Common myeloid progenitor, CD34-positive (primary cell): ENCODE measurements around the gene ASXL2. TPM values are rescaled to one million over a fixed set of nuclear protein-coding genes. Genes with fewer than 3 reads are reported as not detected.

Experiments used
- CTCF ChIA-PET: fragments of 350-600 bp; sonication (Branson Sonifier 250); formaldehyde crosslinking; loops from one replicate; lab custom pipeline; 2021; ENCODE audit warnings: antibody characterized with exemption; lab: Charles Lee
- POLR2A ChIA-PET: fragments of 350-600 bp; sonication (Branson Sonifier 250); formaldehyde crosslinking; loops from one replicate; lab custom pipeline; 2021; ENCODE audit warnings: antibody characterized with exemption; lab: Charles Lee
- DNase-seq, 3 donors: peaks; one replicate each; pipeline versions ENCODE4 v3.0.0 to v3.0.0-alpha.2; 2013
- H3K27ac ChIP-seq, 2 experiments: 1 replicate in 1 of 2; 2 replicates in 1 of 2; pipeline ENCODE4 v1.7.0; 2013; ENCODE audit warnings: inconsistent platforms in 2 of 2, low read length in 2 of 2, mild to moderate bottlenecking in 2 of 2, low read depth in 1 of 2, moderate library complexity in 1 of 2; ENCODE audit not compliant: severe bottlenecking in 2 of 2, insufficient read depth in 1 of 2, poor library complexity in 1 of 2
- H3K27me3 ChIP-seq, 5 experiments: replicated peaks in 2 of 5; 1 replicate in 3 of 5; 2 replicates in 2 of 5; pipeline versions ENCODE4 v1.6.1 to v1.7.0; 2013; ENCODE audit warnings: low read length in 4 of 5, mild to moderate bottlenecking in 2 of 5, moderate library complexity in 2 of 5, inconsistent platforms in 1 of 5; ENCODE audit not compliant: insufficient read depth in 5 of 5, control insufficient read depth in 4 of 5
- H3K36me3 ChIP-seq, 4 experiments: 1 replicate in 2 of 4; 2 replicates in 2 of 4; pipeline versions ENCODE4 v1.6.1 to v1.7.0; 2013; ENCODE audit warnings: low read length in 3 of 4, control low read depth in 1 of 4, mild to moderate bottlenecking in 1 of 4; ENCODE audit not compliant: control insufficient read depth in 4 of 4, insufficient read depth in 4 of 4
- H3K4me1 ChIP-seq, 4 experiments: 1 replicate in 3 of 4; 2 replicates in 1 of 4; pipeline versions ENCODE4 v1.6.1 to v1.7.1; 2013; ENCODE audit warnings: low read length in 3 of 4, mild to moderate bottlenecking in 3 of 4, control low read depth in 1 of 4, inconsistent platforms in 1 of 4, moderate library complexity in 1 of 4; ENCODE audit not compliant: control insufficient read depth in 4 of 4, insufficient read depth in 4 of 4; ENCODE audit errors: control extremely low read depth in 1 of 4
- H3K4me3 ChIP-seq, 7 experiments: 1 replicate in 4 of 7; 2 replicates in 3 of 7; pipeline versions ENCODE4 v1.5.1 to v1.7.0; 2013; ENCODE audit warnings: mild to moderate bottlenecking in 7 of 7, low read length in 6 of 7, moderate library complexity in 6 of 7, inconsistent platforms in 2 of 7, low read depth in 2 of 7, control low read depth in 1 of 7; ENCODE audit not compliant: insufficient read depth in 4 of 7, control insufficient read depth in 1 of 7; ENCODE audit errors: extremely low read depth in 1 of 7
- H3K9me3 ChIP-seq, 5 experiments: 1 replicate in 4 of 5; 2 replicates in 1 of 5; pipeline versions ENCODE4 v1.6.1 to v1.7.1; 2013; ENCODE audit warnings: low read length in 4 of 5, mild to moderate bottlenecking in 2 of 5, inconsistent platforms in 1 of 5, low read depth in 1 of 5, moderate library complexity in 1 of 5; ENCODE audit not compliant: control insufficient read depth in 4 of 5, insufficient read depth in 2 of 5; ENCODE audit errors: control extremely low read depth in 1 of 5
- WGBS: methylation state at CpG from one replicate; pipeline ENCODE4 v1.1.5; 2013; ENCODE audit not compliant: insufficient coverage; 5-methylcytosine and 5-hydroxymethylcytosine counted together
- polyA plus RNA-seq: library from polyadenylated mRNA; unstranded; fragments of 120-200 nt; gene quantifications from one replicate; pipeline ENCODE4 v1.2.1, GENCODE V29; 2013

The ASXL2 gene
- polyA plus RNA-seq, result 11.3 TPM

- peak within 1 kb of the TSS; percentile 89 to 100 (median 95) for H3K4me3 ChIP-seq
- CTCF ChIA-PET, result interaction anchor here (0.9 to 3.2 kb wide), 5 partner anchors 25 to 72 kb away, joined by 3 to 21 read pairs (median 4); no protein-coding TSS in a partner anchor
- WGBS, result 2% methylated on average over 54 of the region's 56 CpGs
- DNase-seq, result peak; percentile 98 to 99 (median 99)
- peaks cover 0 to 9% (median 1%) of the 10 kb centered on the region in 4 experiments for H3K36me3 ChIP-seq
- no peaks in the 10 kb centered on the region for H3K9me3 ChIP-seq
- peaks cover 9 to 26% (median 17%) of the 10 kb centered on the region in 4 experiments for H3K4me1 ChIP-seq
- no peaks in the 10 kb centered on the region for H3K27me3 ChIP-seq
- POLR2A ChIA-PET, result interaction anchor here (1.0 to 1.5 kb wide), 3 partner anchors 38 to 82 kb away, joined by 3 read pairs; no protein-coding TSS in a partner anchor
- H3K27ac ChIP-seq, result peak within 1 kb of the TSS; percentile 83 to 93
Measured at GRCh38 chr2:25878361-25879132, at the start of gene ASXL2. Gene ASXL2 (minus strand): TSS chr2:25878487. CDS start chr2:25878222, 265 bp downstream.

- no peaks in the 10 kb centered on the region for H3K9me3 ChIP-seq
- no peaks in the 10 kb centered on the region for H3K4me1 ChIP-seq
- H3K4me3 ChIP-seq, result no peak overlapping the region
- peaks cover 2 to 16% (median 15%) of the 10 kb centered on the region in 4 experiments for H3K36me3 ChIP-seq
- H3K27me3 ChIP-seq, result no peaks in the 10 kb centered on the region
- H3K27ac ChIP-seq, result no peak overlapping the region
- POLR2A ChIA-PET, result no interaction called here
- WGBS, result 95% methylated on average over 8 of the region's 18 CpGs
- CTCF ChIA-PET, result no interaction called here
- DNase-seq, result no peak
Measured at GRCh38 chr2:25926984-25927756, 48.9 kb upstream of the ASXL2 start.

GRCh38 chr2:25922501-25922900 lies 44.2 kb upstream of the ASXL2 start:
- H3K36me3 ChIP-seq, result peaks cover 0 to 5% (median 3%) of the 10 kb centered on the region in 4 experiments
- H3K4me1 ChIP-seq, result peaks cover 0 to 3% (median 1%) of the 10 kb centered on the region in 4 experiments
- no peak overlapping the region for H3K27ac ChIP-seq
- ChIA-PET CTCF (no interaction called here), POLR2A (interaction anchor here (0.6 kb wide), 1 partner anchor 69 kb away, joined by 4 read pairs; no protein-coding TSS in a partner anchor)
- no peaks in the 10 kb centered on the region for H3K27me3 ChIP-seq
- H3K4me3 ChIP-seq, result no peak overlapping the region
- WGBS, result no CpG with 5 or more reads among the region's 2 CpGs
- DNase-seq, result no peak
- H3K9me3 ChIP-seq, result no peaks in the 10 kb centered on the region

GRCh38 chr2:25920786-25921415 lies 42.6 kb upstream of the ASXL2 start:
- no peaks in the 10 kb centered on the region for H3K36me3 ChIP-seq
- ChIA-PET POLR2A (no interaction called here), CTCF (interaction anchor here (1.2 kb wide), 1 partner anchor 30 kb away, joined by 3 read pairs; no protein-coding TSS in a partner anchor)
- H3K27ac ChIP-seq, result no peak overlapping the region
- peaks cover 0 to 14% (median 9%) of the 10 kb centered on the region in 4 experiments for H3K4me1 ChIP-seq
- no peak overlapping the region for H3K4me3 ChIP-seq
- no peaks in the 10 kb centered on the region for H3K9me3 ChIP-seq
- 98% methylated on average over 6 of the region's 12 CpGs for WGBS
- no peak for DNase-seq
- H3K27me3 ChIP-seq, result no peaks in the 10 kb centered on the region

- CTCF ChIA-PET, result interaction anchor here (1.2 kb wide), 1 partner anchor 30 kb away, joined by 3 read pairs; no protein-coding TSS in a partner anchor
- H3K4me3 ChIP-seq, result no peak overlapping the region
- no peak for DNase-seq
- peaks cover 0 to 18% (median 13%) of the 10 kb centered on the region in 4 experiments for H3K4me1 ChIP-seq
- POLR2A ChIA-PET, result no interaction called here
- H3K9me3 ChIP-seq, result no peaks in the 10 kb centered on the region
- H3K36me3 ChIP-seq, result no peaks in the 10 kb centered on the region
- WGBS, result no CpG with 5 or more reads among the region's 5 CpGs
- no peak overlapping the region for H3K27ac ChIP-seq
- no peaks in the 10 kb centered on the region for H3K27me3 ChIP-seq
Measured at GRCh38 chr2:25920336-25920735, 42.0 kb upstream of the ASXL2 start.

- CTCF ChIA-PET, result interaction anchor here (0.8 kb wide), 1 partner anchor 16 kb away, joined by 3 read pairs; no protein-coding TSS in a partner anchor
Measured at GRCh38 chr2:25917832-25918231, 39.5 kb upstream of the ASXL2 start.

More at GRCh38 chr2:25917832-25918231, 39.5 kb upstream of the ASXL2 start:
- Histone ChIP-seq H3K4me3 (no peak overlapping the region), H3K4me1 (peaks cover 0 to 18% (median 14%) of the 10 kb centered on the region in 4 experiments), H3K27me3 (no peaks in the 10 kb centered on the region), H3K9me3 (no peaks in the 10 kb centered on the region), H3K27ac (no peak overlapping the region), H3K36me3 (no peaks in the 10 kb centered on the region)
- no peak for DNase-seq
- WGBS, result 100% methylated on average over 3 of the region's 3 CpGs
- POLR2A ChIA-PET, result no interaction called here
